ENCODE data around the gene RNU1-4. TPM values are rescaled to one million over a fixed set of nuclear protein-coding genes. Genes with fewer than 3 reads are reported as not detected.
"Not testable (repeated sequence)": the region's sequence is repeated elsewhere in the genome, so short reads cannot be mapped to it uniquely, and the experiment has no call there.

Gene RNU1-4
- total RNA-seq, 1 donor from 2014 or later = 1,358 TPM

- peak; percentile 77 for DNase-seq (ENCODE audit: low spot score)
Measured at GRCh38 chr1:16770139-16770759, 29.9 kb downstream of the RNU1-4 start.

- DNase-seq (ENCODE audit: low spot score) = not testable (repeated sequence)
Measured at GRCh38 chr1:16770896-16771446, 30.7 kb downstream of the RNU1-4 start.

- not testable (repeated sequence) for DNase-seq (ENCODE audit: low spot score)
Measured at GRCh38 chr1:16772275-16773204, 32.2 kb downstream of the RNU1-4 start.

- DNase-seq (ENCODE audit: low spot score) = not testable (repeated sequence)
Measured at GRCh38 chr1:16773205-16773596, 32.9 kb downstream of the RNU1-4 start.

GRCh38 chr1:16773723-16774122 lies 33.4 kb downstream of the RNU1-4 start:
- DNase-seq (ENCODE audit: low spot score) = not testable (repeated sequence)

GRCh38 chr1:16774773-16775172 lies 34.5 kb downstream of the RNU1-4 start:
- not testable (repeated sequence) for DNase-seq (ENCODE audit: low spot score)

GRCh38 chr1:16775290-16775689 lies 35.0 kb downstream of the RNU1-4 start:
- DNase-seq (ENCODE audit: low spot score) = not testable (repeated sequence)

- not testable (repeated sequence) for DNase-seq (ENCODE audit: low spot score)
Measured at GRCh38 chr1:16776248-16776647, 35.9 kb downstream of the RNU1-4 start.

- DNase-seq (ENCODE audit: low spot score) = not testable (repeated sequence)
Measured at GRCh38 chr1:16776835-16777234, 36.5 kb downstream of the RNU1-4 start.

GRCh38 chr1:16777821-16778220 lies 37.5 kb downstream of the RNU1-4 start:
- not testable (repeated sequence) for DNase-seq (ENCODE audit: low spot score)

- not testable (repeated sequence) for DNase-seq (ENCODE audit: low spot score)
Measured at GRCh38 chr1:16779525-16779924, 39.2 kb downstream of the RNU1-4 start.

- DNase-seq (ENCODE audit: low spot score) = not testable (repeated sequence)
Measured at GRCh38 chr1:16781033-16781432, 40.7 kb downstream of the RNU1-4 start.

GRCh38 chr1:16781625-16782024 lies 41.3 kb downstream of the RNU1-4 start:
- not testable (repeated sequence) for DNase-seq (ENCODE audit: low spot score)

GRCh38 chr1:16784955-16785354 lies 44.6 kb downstream of the RNU1-4 start:
- DNase-seq (ENCODE audit: low spot score) = not testable (repeated sequence)

GRCh38 chr1:16786362-16786761 lies 46.0 kb downstream of the RNU1-4 start:
- DNase-seq (ENCODE audit: low spot score) = not testable (repeated sequence)

GRCh38 chr1:16787175-16787574 lies 46.9 kb downstream of the RNU1-4 start:
- not testable (repeated sequence) for DNase-seq (ENCODE audit: low spot score)

- DNase-seq (ENCODE audit: low spot score) = not testable (repeated sequence)
Measured at GRCh38 chr1:16787711-16788110, 47.4 kb downstream of the RNU1-4 start.

Other genes starting within 250 kb of the RNU1-4 start
- gene RNU1-1, start 226.2 kb upstream of the RNU1-4 start, total RNA-seq = 1,358 TPM
- 64.2 TPM for gene NBPF1, start 127.0 kb upstream of the RNU1-4 start, total RNA-seq
- 1,358 TPM for gene RNU1-3, start 73.6 kb upstream of the RNU1-4 start, total RNA-seq
- 1,358 TPM for gene RNU1-2, start 155.5 kb downstream of the RNU1-4 start, total RNA-seq
- 33.0 TPM for gene CROCC, start 181.4 kb downstream of the RNU1-4 start, total RNA-seq
- gene MFAP2, start 240.1 kb downstream of the RNU1-4 start, total RNA-seq = 19.8 TPM

Data from mucosa of gallbladder (tissue), 1 donor.